ENCODE data around the gene DNAJC6.
"Not testable (repeated sequence)": the region's sequence is repeated elsewhere in the genome, so short reads cannot be mapped to it uniquely, and the experiment has no call there.

DNAJC6 gene

GRCh38 chr1:65355031-65355712 lies 45.8 kb downstream of the DNAJC6 start:
- no peak for DNase-seq (ENCODE audit: low read depth, low spot score)

- no peak for DNase-seq (ENCODE audit: low read depth, low spot score)
Measured at GRCh38 chr1:65357291-65357960, 48.1 kb downstream of the DNAJC6 start.

GRCh38 chr1:65359888-65360287 lies 50.5 kb downstream of the DNAJC6 start:
- no peak for DNase-seq (ENCODE audit: low read depth, low spot score)

GRCh38 chr1:65360648-65361047 lies 51.3 kb downstream of the DNAJC6 start:
- no peak for DNase-seq (ENCODE audit: low read depth, low spot score)

- no peak for DNase-seq (ENCODE audit: low read depth, low spot score)
Measured at GRCh38 chr1:65362545-65362944, 53.2 kb downstream of the DNAJC6 start.

- no peak for DNase-seq (ENCODE audit: low read depth, low spot score)
Measured at GRCh38 chr1:65363484-65363883, 54.1 kb downstream of the DNAJC6 start.

GRCh38 chr1:65368403-65368802 lies 59.1 kb downstream of the DNAJC6 start:
- no peak for DNase-seq (ENCODE audit: low read depth, low spot score)

GRCh38 chr1:65371544-65371943 lies 62.2 kb downstream of the DNAJC6 start:
- DNase-seq (ENCODE audit: low read depth, low spot score), result no peak

GRCh38 chr1:65372557-65372956 lies 63.2 kb downstream of the DNAJC6 start:
- DNase-seq (ENCODE audit: low read depth, low spot score), result no peak

GRCh38 chr1:65377496-65378246 lies 68.3 kb downstream of the DNAJC6 start:
- DNase-seq (ENCODE audit: low read depth, low spot score), result no peak

- no peak for DNase-seq (ENCODE audit: low read depth, low spot score)
Measured at GRCh38 chr1:65378247-65378946, 69.1 kb downstream of the DNAJC6 start.

GRCh38 chr1:65384426-65384825 lies 75.1 kb downstream of the DNAJC6 start:
- not testable (repeated sequence) for DNase-seq (ENCODE audit: low read depth, low spot score)

- no peak for DNase-seq (ENCODE audit: low read depth, low spot score)
Measured at GRCh38 chr1:65386439-65386838, 77.1 kb downstream of the DNAJC6 start.

- no peak for DNase-seq (ENCODE audit: low read depth, low spot score)
Measured at GRCh38 chr1:65387821-65388220, 78.5 kb downstream of the DNAJC6 start.

GRCh38 chr1:65388908-65389695 lies 79.8 kb downstream of the DNAJC6 start:
- no peak for DNase-seq (ENCODE audit: low read depth, low spot score)

GRCh38 chr1:65392497-65392896 lies 83.2 kb downstream of the DNAJC6 start:
- no peak for DNase-seq (ENCODE audit: low read depth, low spot score)

GRCh38 chr1:65393347-65393746 lies 84.0 kb downstream of the DNAJC6 start:
- DNase-seq (ENCODE audit: low read depth, low spot score), result no peak

- DNase-seq (ENCODE audit: low read depth, low spot score), result no peak
Measured at GRCh38 chr1:65393928-65394327, 84.6 kb downstream of the DNAJC6 start.

- DNase-seq (ENCODE audit: low read depth, low spot score), result no peak
Measured at GRCh38 chr1:65395887-65396612, 86.7 kb downstream of the DNAJC6 start.

GRCh38 chr1:65398083-65398482 lies 88.7 kb downstream of the DNAJC6 start:
- no peak for DNase-seq (ENCODE audit: low read depth, low spot score)

GRCh38 chr1:65399003-65399402 lies 89.7 kb downstream of the DNAJC6 start:
- no peak for DNase-seq (ENCODE audit: low read depth, low spot score)
